Activated naive CD4-positive, alpha-beta T cell treated with anti-CD3 and anti-CD28 coated beads, Interleukin-2, amount 50 U/mL, for 16 hours (primary cell): ENCODE results near the gene SLC35E4.

Experiments
- DNase-seq: peaks from one replicate; pipeline ENCODE4 v3.0.0-alpha.2; 2020

SLC35E4 gene

DNA sequence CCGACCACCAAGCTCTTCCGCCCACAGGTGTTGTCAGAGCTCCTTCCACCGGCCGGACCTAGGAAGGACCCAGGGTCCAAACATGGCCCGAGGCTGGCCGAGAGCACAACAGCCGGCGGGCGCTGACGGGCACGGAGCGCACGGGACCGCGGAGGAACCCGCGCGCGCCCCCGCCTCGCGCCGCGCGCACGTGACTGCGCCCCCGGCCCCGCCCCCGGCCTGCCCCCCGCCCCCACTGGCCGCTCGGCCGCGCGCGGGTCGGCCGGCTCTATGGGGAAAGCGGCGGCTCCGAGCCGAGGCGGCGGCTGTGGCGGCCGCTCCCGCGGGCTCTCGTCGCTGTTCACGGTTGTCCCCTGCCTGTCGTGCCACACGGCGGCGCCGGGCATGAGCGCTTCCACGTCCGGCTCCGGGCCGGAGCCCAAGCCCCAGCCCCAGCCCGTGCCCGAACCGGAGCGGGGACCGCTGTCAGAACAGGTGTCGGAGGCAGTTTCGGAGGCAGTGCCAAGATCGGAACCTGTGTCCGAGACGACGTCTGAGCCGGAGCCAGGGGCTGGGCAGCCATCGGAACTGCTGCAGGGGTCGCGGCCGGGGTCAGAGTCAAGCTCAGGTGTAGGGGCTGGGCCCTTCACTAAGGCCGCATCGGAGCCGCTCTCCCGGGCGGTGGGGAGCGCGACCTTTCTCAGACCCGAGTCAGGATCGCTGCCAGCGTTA is 59.2 kb downstream of the SLC35E4 start, which contains the start of gene OSBP2:
OSBP2 (plus strand) TSS at position 235 of the 711 bp plus-strand sequence; CDS start at position 271, 36 bp downstream.
- DNase-seq: peak; percentile 27

DNA sequence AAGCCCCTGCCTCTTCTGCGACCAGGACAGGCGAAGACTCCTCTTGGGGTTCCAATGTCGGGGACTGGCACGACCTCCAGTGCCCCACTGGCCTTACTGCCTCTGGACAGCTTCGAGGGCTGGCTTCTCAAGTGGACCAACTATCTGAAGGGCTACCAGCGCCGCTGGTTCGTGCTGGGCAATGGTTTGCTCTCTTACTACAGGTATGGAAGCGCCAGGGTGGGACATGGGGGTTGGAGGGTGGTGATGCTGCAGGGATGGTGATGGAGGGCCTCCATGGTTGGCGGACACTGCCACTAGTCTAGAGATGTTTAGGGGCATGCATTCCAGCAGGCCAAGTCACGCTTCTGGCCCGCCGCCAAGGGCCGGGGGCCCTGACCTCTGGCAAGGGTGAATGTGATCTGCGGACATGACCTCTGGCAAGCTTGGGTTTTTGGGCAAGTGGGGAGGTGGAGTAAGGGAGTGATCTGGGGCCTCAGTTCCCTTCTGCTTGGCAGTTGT is 59.8 kb downstream of the SLC35E4 start:
- no peak for DNase-seq

GRCh38 chr22:30695871-30696655 is 60.5 kb downstream of the SLC35E4 start:
- no peak for DNase-seq
